ENCODE measurements around the gene ADORA2B.
A peak's percentile ranks its signal among the peaks of the same experiment; 100 is the strongest.

ADORA2B gene

GRCh38 chr17:15999141-15999973 is 54.4 kb downstream of the ADORA2B start, which contains the start of the genes TTC19 and ZSWIM7:
Gene TTC19, plus strand, starts transcription at chr17:15999824. Its CDS starts 25 bp downstream, at chr17:15999849.
Gene ZSWIM7, minus strand, starts transcription at chr17:15999704. Its CDS starts 110 bp downstream, at chr17:15999594.
- peak; percentile 87 to 88 for DNase-seq

DNA sequence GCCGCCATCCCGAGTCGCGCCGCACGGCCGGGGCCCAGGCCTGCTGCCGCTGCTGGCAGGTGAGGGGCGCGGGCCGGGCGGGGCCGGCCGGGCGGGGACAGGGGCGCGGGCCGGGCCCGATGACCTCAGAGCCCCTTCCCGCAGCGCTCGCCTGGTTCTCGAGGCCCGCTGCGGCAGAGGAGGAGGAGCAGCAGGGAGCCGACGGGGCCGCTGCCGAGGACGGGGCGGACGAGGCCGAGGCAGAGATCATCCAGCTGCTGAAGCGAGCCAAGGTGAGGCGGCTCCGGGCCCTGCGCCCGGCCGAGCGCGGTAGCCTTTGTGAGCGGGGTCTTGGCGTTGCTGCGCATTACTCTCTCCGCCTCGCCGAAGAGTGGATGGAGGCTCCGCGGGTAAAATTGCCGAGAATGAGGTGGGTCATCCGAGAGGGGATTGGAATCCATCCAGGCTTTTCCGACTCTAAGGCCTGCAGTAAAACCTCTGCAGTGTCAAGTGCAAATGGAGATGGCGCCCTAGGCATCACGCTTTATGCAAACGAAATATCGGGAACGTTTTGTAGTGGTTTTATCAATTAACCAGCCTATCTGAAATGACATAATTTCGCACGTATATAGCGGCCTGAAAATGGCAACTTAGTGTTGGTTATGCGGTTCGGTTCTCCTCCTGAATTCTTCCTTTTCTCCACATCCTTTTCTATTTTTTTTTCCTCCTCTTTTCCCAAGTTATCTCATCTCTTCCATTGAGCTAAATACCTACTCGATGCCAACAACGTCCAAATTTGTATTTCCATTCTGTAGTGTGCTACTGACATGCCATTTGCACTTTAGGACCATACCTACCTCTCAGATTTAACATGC is 55.3 kb downstream of the ADORA2B start:
- no peak for DNase-seq

GRCh38 chr17:16001226-16001897 is 56.4 kb downstream of the ADORA2B start:
- DNase-seq: no peak

DNA sequence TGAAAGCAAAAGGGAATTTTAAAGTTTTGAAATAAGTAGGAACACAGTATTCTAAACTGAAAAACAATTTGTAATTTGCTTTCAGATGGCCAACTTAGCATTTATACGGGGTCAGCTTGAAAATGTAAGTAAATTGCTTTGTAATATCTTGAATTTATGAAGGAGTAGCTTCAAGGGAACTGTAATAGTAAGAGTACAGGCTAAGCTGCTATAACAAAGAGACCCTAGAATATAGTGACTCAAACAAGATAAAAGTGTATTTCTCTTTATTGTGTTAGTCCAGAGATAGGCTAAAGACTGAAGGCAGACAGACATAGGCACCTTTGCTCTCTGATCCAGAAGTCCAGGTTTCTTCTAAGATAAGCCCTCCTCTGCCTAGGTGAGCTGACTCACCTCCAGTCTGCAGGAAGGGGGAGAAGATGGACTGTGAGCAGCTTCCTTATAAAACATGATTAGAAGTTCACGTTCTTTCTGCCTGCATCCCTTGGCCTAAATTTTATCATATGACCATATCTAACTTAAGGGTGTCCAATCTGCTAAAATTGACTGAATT is 57.9 kb downstream of the ADORA2B start:
- no peak for DNase-seq

- DNase-seq: no peak
Measured at GRCh38 chr17:16003841-16004240, 58.9 kb downstream of the ADORA2B start.

DNA sequence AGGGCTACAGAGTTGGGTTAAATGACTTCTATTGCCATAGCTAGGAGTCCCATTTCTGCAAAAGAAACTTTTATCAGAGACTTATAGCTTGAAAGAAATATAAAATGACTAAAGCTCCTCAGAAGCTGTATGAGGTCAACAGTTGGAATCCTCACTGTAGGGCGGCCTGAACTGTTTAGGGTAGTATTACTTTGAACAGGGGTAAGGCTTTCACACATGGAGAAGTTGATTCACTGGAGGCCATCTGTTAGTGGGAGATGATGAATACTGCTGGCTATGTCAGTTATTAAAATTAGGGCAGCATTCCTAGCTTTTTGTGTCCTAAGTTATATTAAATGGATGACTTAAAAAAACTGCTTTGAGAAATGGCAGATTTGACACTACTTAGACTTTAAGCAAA is 60.7 kb downstream of the ADORA2B start:
- DNase-seq: no peak

GRCh38 chr17:16007439-16007838 is 62.5 kb downstream of the ADORA2B start:
- no peak for DNase-seq

DNA sequence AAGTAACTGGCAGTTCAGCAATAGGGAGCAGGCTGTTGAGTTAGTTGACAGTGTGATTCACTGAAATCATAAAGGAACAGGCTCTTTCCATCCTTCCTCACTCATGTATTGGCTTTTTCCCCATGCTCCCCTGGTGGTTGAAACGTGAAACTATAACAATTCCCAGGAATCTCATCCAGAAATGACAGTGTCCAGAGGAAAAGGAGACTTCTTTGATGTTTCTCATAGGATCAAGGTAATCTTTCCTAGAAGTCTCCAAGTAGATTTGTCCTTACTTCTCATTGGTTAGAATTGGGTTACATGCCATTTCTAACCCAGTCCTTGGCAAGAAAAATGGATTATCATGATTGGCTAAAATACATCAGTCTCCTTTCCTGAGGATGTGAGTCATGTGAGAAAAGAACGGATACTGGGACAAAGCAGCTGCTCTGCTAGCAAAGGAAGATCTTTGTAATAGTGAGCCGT is 69.0 kb downstream of the ADORA2B start:
- no peak for DNase-seq

DNA sequence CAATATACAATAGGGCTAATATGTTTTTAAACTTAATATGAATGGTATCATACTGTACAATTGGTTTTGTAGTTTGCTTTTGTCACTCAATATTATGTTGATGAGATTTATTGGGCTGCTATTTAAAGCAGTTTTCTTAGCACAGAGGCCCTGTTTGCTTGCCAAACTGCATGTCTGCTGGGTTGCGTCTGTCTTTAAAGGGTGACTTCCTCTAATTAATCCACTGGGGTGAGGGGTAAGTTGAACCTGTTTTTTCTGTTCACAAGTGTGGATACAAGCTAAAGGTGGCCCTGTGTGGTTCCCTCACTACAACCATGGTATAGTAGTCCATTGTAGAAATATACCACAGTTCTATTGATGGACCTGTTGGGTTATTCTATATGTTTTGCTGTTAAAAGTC is 74.4 kb downstream of the ADORA2B start:
- no peak for DNase-seq

GRCh38 chr17:16023881-16024280 is 79.0 kb downstream of the ADORA2B start:
- no peak for DNase-seq

DNA sequence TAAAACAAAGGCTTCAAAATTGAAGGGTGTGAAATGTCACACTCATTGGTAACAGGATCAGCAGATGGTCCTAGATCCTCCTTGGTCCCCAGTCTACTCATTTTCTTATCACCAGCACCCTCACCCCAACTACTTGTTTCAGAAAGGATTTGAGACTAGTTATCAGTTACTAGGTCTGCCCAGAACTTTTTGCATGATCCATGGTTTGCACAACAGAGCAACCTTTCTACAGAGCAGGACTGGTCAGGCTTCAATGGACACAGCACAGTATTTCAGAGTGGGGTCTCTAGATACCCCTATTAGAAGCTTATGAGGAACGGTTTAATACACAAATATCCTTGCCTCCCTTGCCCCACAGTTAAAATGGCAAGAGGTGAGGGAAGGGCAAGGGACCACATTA is 80.3 kb downstream of the ADORA2B start:
- no peak for DNase-seq

Measured in activated CD4-positive, alpha-beta T cell treated with anti-CD3 and anti-CD28 coated beads for 4 hours (primary cell).